Measurements from ENCODE around the gene ZNF691. TPM values are rescaled to one million over a fixed set of nuclear protein-coding genes. Genes with fewer than 3 reads are reported as not detected.

Gene ZNF691
- total RNA-seq, 1 donor: 7.2 TPM

GRCh38 chr1:42873670-42874069 is 27.3 kb downstream of the ZNF691 start:
- H3K4me3 ChIP-seq (ENCODE audit: low read depth, low read length): no peak overlapping the region
- TF ChIP-seq CTCF (IDR thresholded peaks at IDR 0.05; ENCODE audit: insufficient read depth, low read length): no peak
- no peak for DNase-seq (ENCODE audit: low read depth)

GRCh38 chr1:42876009-42876408 is 29.6 kb downstream of the ZNF691 start:
- no peak overlapping the region for H3K4me3 ChIP-seq (ENCODE audit: low read depth, low read length)
- TF ChIP-seq CTCF (IDR thresholded peaks at IDR 0.05; ENCODE audit: insufficient read depth, low read length): no peak
- no peak for DNase-seq (ENCODE audit: low read depth)

- no peak for DNase-seq (ENCODE audit: low read depth)
- no peak overlapping the region for H3K4me3 ChIP-seq (ENCODE audit: low read depth, low read length)
- TF ChIP-seq CTCF (IDR thresholded peaks at IDR 0.05; ENCODE audit: insufficient read depth, low read length): no peak
These were observed 31.0 kb downstream of the ZNF691 start for GRCh38 chr1:42877380-42877779.

GRCh38 chr1:42880384-42880783 is 34.0 kb downstream of the ZNF691 start:
- no peak for DNase-seq (ENCODE audit: low read depth)
- no peak for TF ChIP-seq CTCF (IDR thresholded peaks at IDR 0.05; ENCODE audit: insufficient read depth, low read length)
- H3K4me3 ChIP-seq (ENCODE audit: low read depth, low read length): no peak overlapping the region

GRCh38 chr1:42886046-42886739 is 39.8 kb downstream of the ZNF691 start:
- no peak for DNase-seq (ENCODE audit: low read depth)
- no peak overlapping the region for H3K4me3 ChIP-seq (ENCODE audit: low read depth, low read length)
- no peak for TF ChIP-seq CTCF (IDR thresholded peaks at IDR 0.05; ENCODE audit: insufficient read depth, low read length)

GRCh38 chr1:42886800-42887199 is 40.4 kb downstream of the ZNF691 start:
- no peak overlapping the region for H3K4me3 ChIP-seq (ENCODE audit: low read depth, low read length)
- DNase-seq (ENCODE audit: low read depth): no peak
- TF ChIP-seq CTCF (IDR thresholded peaks at IDR 0.05; ENCODE audit: insufficient read depth, low read length): no peak

GRCh38 chr1:42887366-42887765 is 41.0 kb downstream of the ZNF691 start:
- DNase-seq (ENCODE audit: low read depth): no peak
- no peak for TF ChIP-seq CTCF (IDR thresholded peaks at IDR 0.05; ENCODE audit: insufficient read depth, low read length)
- H3K4me3 ChIP-seq (ENCODE audit: low read depth, low read length): no peak overlapping the region
